Measurements from ENCODE around the gene ARID3B. TPM values are rescaled to one million over a fixed set of nuclear protein-coding genes. Genes with fewer than 3 reads are reported as not detected.

The ARID3B gene
- total RNA-seq, 1 experiment from 2014 or later = 8.1 TPM

GRCh38 chr15:74543583-74543982, 2.6 kb downstream of the ARID3B start:
- no TSS peak for BruUV-seq (replicated peaks)
- H2AFZ ChIP-seq (ENCODE audit: low read depth, low read length, poor library complexity, severe bottlenecking) = no peak overlapping the region
- no peak overlapping the region for H3K9ac ChIP-seq (ENCODE audit: low read length)
- intact Hi-C loops (cut with micrococcal nuclease) = loop anchor here (2.0 kb wide), 1 partner anchor 169 kb away; no protein-coding TSS in a partner anchor
- DNase-seq (ENCODE audit: low read depth, low spot score) = no peak
- no peaks in the 10 kb centered on the region for H3K36me3 ChIP-seq (ENCODE audit: control insufficient read depth in 1 of 2, insufficient read depth in 2 of 2, low read length in 2 of 2)
- H3K9me3 ChIP-seq (ENCODE audit: control insufficient read depth in 1 of 2, insufficient read depth in 1 of 2, low read depth in 1 of 2, low read length in 2 of 2) = no peaks in the 10 kb centered on the region
- ChIA-PET POLR2A (no interaction called here), RAD21 (ENCODE audit: low non-redundant PET in 1 of 2, low total read pairs in 2 of 2, uncharacterized antibody in 2 of 2, unreplicated experiment in 2 of 2) (no interaction called here), CTCF (no interaction called here)
- peaks cover 22% of the 10 kb centered on the region for H4K20me1 ChIP-seq (ENCODE audit: insufficient read depth)
- H3K4me1 ChIP-seq (ENCODE audit: control insufficient read depth in 1 of 2, insufficient read depth in 2 of 2, low read length in 2 of 2) = peaks cover 20 to 45% of the 10 kb centered on the region in 2 experiments
- H3K27ac ChIP-seq (ENCODE audit: low read depth, low read length) = no peak overlapping the region
- ATAC-seq = no peak
- H3K9me2 ChIP-seq (ENCODE audit: insufficient read depth) = no peaks in the 10 kb centered on the region
- peaks cover 37% of the 10 kb centered on the region for H3K79me2 ChIP-seq (ENCODE audit: insufficient read depth, low read length)
- no peak overlapping the region for H3K4me3 ChIP-seq (replicated peaks in 1 of 2; ENCODE audit: low read depth in 1 of 2, low read length in 2 of 2)
- TF ChIP-seq CTCF (IDR thresholded peaks at IDR 0.05 in 2 of 3, conservative IDR thresholded peaks at IDR 0.05 in 1 of 3; ENCODE audit: borderline replicate concordance in 1 of 3, insufficient read depth in 1 of 3, low read depth in 2 of 3, low read length in 2 of 3) = peak; percentile 10 to 49 (median 46); a peak in 4 of 6 replicates
- TF ChIP-seq RAD21 (IDR thresholded peaks at IDR 0.05; ENCODE audit: low read depth) = 0 out of 2 replicates have a peak, but pooled peaks have one; percentile 4
- TF ChIP-seq REST (IDR thresholded peaks at IDR 0.05; ENCODE audit: low read depth) = no peak
- H3K27me3 ChIP-seq (ENCODE audit: insufficient read depth, low read length) = peaks cover 17% of the 10 kb centered on the region; the same call in 1 of the 2 replicates
- no peak overlapping the region for H3K4me2 ChIP-seq (ENCODE audit: low read length)
